GM10266 (cell line): ENCODE data around the gene EXOC3.

Source experiments
- DNase-seq: peaks from one replicate; pipeline ENCODE4 v3.0.0; 2012; ENCODE audit errors: extremely low spot score
- TF ChIP-seq, protein P1 (sequence below): IDR thresholded peaks from 2 replicates; pipeline ENCODE4 v1.5.1; 2012; ENCODE audit warnings: mild to moderate bottlenecking, low read depth; ENCODE audit not compliant: control insufficient read depth, insufficient read depth; ENCODE audit errors: missing control alignments

EXOC3 gene

DNA sequence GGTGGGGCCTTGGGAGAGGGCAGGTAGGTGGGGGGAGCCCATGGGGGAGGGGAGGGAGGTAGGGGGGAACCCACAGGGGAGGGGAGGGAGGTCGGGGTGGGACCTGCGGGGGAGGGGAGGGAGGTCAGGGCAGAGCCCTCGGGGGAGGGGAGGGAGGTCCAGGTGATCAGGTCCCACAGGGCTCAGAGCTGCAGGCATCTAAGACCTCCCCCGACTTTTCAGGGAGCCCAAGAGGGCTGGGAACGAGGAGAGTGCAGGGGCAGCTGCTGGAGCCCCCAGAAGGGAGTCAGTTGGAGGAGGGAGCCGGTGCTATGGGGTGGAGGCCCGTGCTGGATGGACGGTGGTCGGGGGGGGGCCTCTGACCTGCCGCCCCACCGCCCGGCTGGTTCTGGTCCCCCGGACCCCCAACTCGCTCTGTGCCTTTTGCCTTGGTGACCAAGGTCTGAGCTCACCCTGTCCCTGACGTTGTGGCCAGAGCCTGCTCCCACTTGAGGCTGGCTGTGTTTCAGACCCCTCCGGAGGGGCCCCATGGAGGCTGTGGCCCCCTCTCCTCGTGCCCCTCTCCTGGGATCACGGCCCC, 49.4 kb downstream of the EXOC3 start:
- TF ChIP-seq, protein P1, sequence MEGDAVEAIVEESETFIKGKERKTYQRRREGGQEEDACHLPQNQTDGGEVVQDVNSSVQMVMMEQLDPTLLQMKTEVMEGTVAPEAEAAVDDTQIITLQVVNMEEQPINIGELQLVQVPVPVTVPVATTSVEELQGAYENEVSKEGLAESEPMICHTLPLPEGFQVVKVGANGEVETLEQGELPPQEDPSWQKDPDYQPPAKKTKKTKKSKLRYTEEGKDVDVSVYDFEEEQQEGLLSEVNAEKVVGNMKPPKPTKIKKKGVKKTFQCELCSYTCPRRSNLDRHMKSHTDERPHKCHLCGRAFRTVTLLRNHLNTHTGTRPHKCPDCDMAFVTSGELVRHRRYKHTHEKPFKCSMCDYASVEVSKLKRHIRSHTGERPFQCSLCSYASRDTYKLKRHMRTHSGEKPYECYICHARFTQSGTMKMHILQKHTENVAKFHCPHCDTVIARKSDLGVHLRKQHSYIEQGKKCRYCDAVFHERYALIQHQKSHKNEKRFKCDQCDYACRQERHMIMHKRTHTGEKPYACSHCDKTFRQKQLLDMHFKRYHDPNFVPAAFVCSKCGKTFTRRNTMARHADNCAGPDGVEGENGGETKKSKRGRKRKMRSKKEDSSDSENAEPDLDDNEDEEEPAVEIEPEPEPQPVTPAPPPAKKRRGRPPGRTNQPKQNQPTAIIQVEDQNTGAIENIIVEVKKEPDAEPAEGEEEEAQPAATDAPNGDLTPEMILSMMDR = no peak
- no peak for DNase-seq

DNA sequence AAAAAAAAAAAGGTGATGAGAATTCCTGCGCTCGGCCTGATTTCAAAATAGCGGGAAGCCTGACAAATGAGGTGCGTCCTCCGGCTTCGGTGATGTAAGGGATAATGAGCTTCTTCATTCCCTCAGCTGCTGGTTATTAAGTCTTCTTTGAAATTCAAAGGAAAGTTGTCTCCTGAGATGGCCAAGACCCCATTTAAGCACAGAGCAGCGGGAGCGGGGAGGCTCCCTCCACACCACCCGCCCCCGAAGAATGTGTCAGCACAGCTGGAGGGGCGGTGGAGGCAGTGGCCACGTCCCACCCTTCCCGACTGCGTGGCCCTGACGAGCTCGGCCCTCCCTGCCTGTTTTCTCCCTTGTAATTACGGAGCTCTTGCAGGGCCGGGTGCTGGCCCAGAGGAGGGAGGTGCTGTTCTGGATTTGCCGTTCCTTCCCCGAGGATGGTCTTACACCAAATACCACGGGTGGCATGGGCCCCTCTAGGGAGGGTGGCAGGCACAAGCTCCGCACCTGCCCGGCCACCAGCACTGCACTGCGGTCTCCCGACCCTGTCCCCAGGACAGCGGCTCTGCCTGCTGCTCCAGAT, 50.2 kb downstream of the EXOC3 start:
- no peak for DNase-seq
- TF ChIP-seq, protein P1 = no peak

DNA sequence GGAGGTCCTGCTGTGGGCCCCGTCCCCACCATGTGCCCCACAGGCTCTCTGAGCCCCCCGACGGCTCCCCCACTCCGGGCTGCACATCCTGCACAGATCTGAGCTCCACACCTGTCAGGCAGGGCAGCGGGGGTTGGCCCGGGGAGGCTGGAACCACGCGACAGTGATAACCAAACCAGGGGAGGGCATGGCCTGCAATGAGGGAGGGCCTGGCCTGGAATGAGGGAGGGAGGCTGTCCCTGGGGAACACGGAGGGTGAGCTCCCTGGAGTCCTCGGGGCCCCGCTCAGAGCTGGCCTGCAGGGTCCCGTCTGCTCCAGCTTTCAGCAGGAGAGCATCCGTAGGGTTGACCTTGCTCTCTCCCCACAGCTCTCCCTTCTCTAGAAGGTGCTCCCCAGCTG, 50.8 kb downstream of the EXOC3 start:
- no peak for DNase-seq
- TF ChIP-seq, protein P1 = no peak

DNA sequence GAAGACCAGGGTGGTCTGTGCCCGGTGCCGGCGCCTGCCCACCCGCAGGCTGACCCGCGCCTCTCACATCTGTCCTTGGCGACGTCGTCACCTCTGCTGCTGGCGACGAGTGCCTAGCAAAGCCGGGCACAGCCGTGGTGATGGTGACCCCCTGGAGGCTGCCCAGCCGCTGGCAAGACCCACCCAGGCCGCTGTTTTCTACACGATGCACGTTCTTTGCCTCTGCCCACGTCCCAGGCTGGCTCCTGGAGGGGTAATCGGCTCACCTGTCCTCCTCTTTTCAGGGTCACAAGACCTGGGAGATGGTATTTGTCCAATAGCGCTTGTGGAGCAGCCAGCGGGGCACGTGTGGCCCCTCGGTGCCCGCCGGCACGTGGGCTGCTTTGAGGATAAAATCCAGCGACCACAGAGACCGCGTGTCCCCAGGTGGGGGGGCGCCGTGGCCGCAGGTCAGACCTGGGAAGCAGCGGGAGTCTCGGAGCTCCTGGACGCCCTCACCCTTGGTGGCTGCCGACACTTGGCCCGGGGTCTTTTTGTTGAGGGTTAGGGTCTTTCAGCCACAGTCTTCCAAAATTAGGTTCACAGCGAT, 51.8 kb downstream of the EXOC3 start:
- TF ChIP-seq, protein P1 = no peak

DNA sequence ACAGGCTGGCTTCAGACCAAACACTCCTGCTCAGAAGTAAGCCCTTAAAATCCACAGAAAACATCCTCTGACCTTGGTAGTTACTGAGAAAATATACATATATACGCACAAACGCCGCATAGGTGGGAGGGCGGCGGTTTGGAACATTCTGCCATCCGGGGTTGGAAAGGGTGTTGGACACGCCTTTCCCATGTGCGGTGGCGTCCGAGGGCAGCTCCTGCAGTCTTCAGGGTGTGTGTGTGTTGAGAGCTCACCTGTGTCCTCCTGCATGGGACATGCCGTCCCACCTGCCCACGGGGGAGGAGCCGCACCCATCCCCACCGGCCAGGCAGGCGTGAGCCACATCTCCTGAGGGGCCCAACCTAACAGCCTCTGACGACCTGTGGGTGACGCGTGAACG, 53.1 kb downstream of the EXOC3 start:
- TF ChIP-seq, protein P1 = no peak
- DNase-seq = no peak

More for the DNA sequence above, 51.8 kb downstream of the EXOC3 start:
- no peak for DNase-seq

DNA sequence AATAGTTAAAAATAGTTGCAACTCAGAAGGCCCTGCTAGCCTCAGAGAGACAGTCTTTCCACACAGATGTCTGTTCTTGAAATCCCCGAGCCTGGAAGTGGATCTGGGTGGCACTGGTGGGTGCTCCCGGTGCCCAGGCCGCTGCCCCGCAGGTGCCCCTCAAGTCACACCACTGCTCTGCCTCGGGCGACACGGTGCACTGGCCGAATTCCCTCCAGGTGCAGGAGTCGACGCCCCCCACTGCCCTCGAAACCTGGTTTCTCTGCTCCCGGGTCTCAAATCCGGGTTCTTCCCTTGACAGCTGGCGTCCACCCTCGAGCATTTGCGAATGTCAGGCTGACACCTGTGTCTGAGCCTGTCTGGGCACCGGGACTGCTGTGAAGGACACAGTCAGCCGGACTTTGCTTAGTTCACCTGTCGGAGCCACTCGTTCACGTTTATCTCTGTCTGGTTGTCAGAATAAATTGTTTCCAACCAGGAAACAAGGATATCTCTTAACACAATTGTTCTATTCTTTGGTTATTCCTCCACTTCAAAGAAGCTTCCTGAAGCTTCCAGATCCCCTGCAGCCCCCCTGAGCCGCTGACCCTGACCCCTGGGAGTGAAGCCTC, 54.2 kb downstream of the EXOC3 start:
- DNase-seq = no peak
- TF ChIP-seq, protein P1 = no peak
